ENCODE measurements around the gene NFX1.
"Not testable (repeated sequence)": the region's sequence is repeated elsewhere in the genome, so short reads cannot be mapped to it uniquely, and the experiment has no call there.

NFX1 gene

DNA sequence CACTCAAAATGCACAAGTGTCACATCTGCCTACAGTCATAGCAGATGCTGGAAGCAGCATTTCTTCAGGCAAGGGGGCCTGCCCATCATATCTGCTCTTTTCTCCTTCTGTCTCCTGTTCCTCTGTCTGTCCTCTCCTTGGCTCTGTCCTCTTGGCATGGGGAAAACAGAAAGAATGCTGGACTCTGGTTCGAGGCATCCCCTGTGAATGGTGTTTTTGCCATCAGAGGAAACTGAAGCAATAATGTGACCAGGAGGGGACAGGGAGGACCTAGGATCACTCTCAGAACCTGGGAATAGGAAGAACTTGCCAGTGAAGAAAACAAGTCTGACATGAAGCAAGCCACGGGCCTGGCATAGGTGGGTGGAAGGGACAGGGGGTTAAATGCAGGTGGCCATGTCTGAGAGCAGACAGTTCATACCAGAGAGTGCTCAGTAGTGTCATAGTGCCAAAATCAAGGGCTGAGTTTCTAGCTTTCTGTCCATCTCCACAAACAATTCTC is 76.7 kb downstream of the NFX1 start:
- DNase-seq = no peak

DNA sequence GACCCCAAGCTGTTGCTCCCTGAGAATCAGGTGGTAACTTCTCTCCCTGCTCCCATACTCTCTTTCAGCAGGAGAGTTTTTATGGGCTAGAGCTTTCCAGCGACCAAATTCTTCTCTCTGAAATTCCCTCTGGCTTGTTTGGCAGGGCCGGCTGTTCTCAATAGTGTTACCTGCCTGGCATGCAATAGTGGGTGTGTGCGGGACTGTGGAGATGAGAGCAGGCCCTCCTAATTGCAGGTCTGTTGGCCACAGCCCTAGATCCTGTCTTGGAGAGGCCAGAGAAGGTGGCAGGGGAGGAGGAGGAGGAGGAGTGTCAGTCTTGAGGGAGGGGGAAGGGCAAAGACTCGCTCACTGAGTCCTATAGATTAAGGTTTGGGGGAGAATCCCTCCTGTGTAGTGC is 82.6 kb downstream of the NFX1 start:
- no peak for DNase-seq

DNA sequence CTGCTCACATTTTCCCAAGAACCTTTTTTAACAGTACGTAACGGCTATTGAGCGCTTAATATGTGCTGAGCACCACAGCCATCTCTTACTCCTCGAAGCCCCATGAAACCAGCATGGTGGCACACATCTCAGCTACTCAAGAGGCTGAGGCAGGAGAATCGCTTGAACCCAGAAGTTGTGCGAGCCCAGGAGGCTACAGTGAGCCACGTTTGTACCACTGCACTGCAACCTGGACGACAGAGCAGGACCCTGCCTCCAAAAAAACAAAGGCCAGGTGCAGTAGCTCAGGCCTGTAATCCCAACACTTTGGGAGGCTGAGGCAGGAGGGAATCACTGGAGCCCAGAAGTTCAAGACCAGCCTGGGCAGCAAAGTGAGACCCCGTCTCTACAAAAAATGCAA is 83.9 kb downstream of the NFX1 start:
- DNase-seq = no peak

DNA sequence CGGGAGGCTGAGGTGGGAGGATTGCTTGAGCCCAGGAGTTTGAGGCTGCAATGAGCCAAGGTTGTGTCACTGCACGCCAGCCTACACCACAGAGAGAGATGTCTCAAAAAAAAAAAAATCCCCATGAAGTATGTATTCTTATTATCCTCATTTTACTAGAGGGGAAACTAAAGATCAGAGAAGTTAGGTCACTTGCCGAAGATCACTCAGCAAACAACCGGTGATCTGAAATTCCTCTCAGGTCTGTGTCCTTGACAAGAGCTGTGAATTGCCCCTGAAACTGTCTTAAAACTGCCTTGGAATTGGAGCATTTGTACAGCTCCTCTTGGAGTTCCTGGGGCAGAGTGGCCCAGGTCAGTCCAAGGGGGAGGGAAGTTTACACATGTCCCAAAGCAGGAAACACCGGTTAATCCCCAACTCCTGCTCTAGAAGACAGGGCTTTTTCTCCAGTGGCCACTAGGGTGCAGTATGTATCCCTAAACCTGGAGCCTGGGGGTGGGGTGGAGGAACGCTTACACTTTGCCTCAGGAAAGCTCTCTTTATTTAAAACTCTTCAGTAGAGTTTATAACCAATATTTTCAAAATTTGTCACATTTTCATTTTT is 84.4 kb downstream of the NFX1 start:
- DNase-seq = peak; percentile 23

DNA sequence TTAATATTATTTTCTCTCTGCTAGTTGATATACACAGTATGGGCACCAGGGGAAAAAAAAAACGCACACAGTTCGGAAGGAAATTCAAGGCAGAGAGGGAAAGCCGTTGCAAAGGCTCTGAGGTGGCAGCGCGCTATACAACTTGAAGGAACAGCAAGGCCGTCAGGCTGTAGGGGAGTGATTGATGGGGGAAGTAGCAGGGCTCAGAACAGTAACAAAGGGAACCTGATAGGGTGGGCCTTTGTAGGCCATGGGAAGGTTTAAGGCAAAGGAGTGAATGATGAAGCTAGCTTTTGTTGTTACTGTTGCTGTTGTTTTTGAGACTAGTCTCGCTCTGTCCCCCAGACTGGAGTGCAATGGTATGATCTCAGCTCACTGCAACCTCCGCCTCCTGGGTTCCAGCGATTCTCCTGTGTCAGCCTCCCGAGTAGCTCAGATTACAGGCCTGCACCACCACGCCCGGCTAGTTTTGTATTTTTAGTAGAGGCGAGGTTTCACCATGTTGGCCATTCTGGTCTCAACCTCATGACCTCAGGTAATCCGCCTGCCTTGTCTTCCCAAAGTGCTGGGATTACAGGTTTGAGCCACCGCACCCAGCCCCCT is 85.0 kb downstream of the NFX1 start:
- DNase-seq = no peak

DNA sequence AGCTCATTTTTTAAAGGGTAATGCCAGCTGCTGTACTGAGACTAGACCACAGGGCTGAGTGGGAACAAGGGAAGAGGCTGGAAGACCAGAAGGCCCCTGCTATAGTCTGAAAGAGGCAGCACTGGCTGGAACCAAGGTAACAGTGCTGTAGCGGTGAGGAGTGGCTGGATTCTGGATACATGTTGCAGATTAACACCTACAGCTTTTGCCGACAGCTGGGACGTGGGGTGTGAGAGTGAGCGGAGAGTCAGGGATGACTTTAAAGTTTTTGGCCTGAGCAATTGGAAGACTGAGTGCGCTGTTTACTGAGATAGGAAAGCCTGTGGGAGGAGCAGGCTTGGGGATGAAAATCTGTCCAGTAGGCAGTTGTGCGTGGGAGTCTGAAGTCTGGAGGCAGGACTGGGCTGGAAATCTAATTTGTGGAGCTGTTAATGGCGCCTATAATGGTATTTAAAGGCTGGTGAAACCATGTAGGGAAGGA is 85.6 kb downstream of the NFX1 start:
- DNase-seq = no peak

DNA sequence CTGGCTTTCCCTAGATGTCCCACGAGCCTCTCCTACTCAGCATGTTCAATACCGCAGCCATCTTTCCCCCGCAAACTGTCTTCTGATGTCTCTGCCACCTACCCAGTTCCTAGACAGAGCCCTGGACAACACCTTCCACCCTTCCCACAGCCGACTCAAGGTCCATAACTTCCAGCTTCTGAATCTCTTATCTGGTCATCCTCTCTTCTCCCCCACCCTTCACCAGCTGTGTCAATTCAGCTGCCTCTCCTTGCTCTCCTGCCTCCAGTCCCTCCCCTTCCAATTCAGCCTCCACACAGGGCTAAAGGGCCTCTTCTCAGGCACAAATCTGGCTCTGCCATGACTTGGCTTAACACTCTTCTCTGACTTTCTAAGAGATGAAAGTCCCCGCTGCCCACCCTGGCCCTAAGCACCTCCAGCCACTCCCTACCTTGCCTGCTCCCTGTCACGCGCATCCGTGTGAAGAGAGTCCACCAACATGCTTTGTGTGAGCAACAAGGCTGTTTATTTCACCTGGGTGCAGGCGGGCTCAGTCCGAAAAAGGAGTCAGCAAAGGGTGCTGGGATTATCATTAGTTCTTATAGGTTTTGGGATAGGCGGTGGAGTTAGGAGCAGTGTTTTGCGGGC is 86.9 kb downstream of the NFX1 start:
- no peak for DNase-seq

DNA sequence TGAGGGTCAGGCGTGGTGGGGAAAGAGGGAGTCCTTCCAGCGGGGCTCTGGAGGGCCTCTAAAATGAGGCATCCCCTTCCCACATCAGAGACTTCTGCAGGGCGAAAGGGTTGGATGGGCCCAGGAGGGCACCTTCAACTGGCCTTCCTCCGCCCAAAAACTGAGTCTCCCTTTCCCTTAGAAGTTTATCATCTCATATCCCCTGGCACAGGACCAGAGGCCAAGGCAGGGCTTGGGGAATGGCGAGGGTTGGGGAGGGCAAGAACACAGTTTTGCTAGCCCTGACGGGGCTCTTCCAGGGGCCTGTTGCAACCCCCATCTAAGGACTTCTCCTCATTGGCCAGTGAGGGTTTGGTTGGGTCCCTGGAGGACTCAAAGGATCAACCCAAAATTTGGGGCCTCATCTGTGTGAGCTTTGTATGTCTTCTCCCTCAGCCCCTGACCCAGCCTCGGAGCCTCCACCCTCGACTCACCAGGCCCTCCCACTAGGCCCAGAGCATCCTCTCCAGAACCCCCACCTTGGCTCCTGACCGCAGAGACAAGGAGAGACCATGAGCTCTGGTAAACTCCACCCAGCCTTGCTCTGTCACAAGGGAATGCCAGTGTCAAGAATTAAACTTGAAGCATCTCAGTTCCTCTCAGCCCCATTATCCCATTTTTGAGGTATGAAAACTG is 87.9 kb downstream of the NFX1 start:
- no peak for DNase-seq

DNA sequence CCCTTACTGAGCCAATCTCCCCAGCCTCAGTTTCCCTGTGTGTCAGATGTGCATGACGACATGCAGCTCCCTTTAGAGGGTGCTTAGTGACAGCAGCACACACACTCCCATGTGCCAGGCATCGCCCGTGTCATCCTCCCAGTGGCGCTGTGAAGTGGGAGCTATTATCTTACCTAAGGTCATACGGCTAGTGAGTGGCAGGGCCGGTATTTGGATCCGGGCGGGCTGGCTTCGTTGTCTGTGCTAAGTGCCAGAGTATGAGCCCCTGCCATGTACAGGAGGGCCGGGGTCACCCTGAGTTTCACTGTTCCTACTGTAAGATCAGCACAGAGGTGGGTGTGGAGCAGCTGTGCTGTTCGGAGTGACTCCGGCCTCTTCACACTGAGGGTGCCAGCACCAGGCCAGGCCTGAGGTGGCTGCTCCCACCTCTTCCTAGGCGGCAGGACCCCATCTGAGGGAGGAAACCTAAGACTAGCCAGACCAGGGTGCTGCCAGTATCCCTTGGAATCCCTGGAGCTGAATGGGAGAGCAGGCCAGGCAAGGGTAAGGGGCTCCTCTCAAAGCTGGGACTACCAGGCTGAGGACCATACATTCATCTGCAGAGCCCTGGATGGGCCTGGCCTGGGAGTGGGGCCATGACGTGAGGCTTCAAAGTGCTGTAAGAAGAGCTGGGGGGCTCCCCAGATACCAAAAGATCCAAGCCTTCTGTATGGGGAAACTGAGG is 89.5 kb downstream of the NFX1 start:
- DNase-seq = no peak

DNA sequence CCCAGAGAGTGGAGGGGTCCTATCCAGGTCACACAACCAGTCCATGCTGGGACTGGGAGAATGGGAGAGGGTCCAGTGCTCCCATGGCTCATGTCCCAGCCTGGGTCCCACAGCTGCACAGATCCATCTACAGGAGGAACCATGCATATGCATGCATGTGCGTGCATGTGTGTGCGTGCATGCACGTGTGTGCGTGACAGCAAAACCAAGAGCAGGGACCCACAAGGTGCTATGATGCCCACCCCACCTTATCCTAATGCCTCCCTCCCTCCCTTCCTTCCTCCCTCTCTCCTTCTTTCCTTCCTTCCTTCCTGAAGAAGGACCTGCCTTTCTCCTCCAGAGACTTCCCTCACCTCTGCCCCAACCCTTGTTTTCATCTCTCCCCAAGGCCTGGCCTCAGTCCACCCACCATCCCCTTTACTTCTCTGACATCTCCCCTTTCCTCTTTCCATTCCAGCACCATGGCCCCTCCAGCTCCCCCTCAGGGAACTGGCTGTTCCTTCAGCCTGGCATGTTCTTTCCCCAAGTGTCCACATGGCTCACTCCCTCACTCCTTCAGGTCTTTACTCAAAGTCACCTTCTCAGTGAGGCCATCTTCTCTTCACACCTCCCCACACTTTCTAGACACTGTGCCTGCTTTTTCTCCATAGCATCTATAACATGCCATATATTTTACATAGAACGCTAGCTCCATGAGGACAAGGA is 90.2 kb downstream of the NFX1 start:
- no peak for DNase-seq

DNA sequence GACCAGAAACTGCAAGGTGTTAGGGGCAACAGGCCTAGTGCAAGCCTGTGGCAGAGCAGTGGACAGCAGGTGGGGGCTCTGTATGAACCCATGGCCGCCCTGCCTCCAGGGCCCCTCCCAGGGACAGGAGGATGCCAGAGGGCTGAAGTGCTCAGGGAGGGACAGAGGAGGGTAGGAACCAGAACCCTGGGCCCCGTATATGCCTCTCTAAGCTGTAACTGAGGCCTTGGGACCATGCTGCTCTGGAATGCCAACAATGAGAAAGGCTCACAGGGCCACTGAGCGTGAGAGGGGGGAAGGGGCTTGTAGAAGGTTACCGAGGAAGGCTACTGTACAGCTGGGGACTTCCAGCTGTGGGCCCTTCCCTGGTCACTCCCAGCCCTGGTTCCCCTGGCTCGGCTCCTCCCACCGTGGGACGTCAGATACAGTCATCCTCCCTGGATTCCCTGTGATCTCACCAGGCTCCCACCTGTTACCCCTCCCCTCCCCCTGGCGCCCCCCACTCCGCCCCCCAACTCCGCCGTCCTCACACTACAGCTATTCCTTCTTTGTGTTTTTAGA is 91.0 kb downstream of the NFX1 start:
- no peak for DNase-seq

DNA sequence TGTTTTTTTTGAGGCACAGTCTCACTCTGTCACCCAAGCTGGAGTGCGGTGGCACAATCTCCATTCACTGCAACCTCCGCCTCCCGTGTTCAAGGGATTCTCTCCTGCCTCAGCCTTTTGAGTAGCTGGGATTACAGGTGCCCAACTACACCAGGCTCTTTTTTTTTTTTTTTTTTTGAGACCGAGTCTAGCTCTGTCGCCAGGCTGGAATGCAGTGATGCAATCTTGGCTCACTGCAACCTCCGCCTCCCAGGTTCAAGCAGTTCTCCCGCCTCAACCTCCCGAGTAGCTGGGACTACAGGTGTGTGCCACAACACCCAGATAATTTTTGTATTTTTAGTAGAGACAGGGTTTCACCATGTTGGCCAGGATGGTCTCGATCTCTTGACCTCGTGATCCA is 92.1 kb downstream of the NFX1 start:
- DNase-seq = not testable (repeated sequence)

DNA sequence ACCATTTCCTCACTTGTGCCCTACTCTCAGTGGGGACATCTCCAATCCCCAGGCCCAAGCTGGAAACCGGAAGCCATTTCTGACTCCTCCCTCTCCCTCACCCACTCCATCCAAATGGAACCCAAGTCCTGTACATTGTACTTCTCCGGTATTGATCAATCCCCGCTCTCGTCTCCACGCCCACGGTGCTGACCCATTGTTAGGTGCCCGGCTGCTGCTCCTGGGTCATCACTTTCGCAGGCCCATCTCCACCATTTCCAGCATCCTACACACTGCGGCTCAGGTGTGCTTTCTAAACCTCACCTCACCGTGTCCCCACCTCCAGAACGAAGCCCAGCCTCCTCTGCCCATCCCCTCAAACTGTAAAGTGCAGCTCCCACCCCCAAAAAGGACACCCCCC is 93.1 kb downstream of the NFX1 start:
- DNase-seq = not testable (repeated sequence)

DNA sequence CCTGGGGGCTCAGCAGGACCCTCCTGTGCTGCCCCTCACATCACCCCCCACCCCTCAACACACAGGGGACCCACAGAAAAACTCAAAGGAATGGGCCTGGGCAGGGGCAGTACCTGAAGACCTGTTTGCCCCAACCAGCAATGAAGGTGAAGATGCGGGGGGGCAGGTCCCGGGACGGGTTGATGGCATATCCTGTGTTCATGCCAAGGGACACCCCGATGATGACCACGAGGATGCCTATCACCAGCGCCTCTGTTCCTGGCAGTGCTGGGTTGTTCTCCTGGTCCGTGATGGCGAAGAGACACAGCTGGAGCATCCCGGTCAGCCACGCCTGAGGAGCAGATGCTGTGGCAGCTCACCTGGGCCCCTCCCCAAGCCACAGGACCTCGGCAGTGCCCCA is 95.2 kb downstream of the NFX1 start:
- DNase-seq = not testable (repeated sequence)

DNA sequence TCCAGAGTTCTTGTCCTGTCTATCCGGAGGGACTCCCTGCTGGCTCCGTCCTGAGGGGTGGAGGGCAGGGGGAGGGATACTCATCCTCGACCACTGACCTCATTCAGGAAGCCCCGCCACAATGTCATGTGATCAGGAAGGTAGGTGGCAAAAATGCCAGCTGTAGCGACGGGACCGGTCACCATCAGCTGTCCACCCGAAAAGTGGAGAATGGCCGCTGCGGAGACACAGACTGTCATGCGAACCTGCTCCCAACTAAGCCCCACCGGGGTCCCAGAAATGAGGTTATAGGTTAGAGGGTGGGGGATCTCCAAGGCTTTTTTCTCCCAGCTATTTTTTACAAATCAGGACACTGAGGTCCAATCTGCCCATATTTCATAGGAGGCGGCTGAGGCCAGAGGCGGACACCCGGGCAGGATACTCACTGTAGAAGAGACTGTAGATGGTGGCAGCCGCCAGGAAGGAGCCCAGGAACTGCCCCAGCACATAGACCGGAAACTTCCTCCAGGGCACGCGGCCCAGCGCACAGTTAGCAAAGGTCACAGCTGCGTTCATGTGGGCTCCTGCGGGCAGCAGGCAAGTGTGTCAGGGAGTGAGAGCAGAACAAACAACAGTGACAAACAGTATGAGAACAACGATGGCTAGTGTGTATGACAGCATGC is 95.8 kb downstream of the NFX1 start:
- not testable (repeated sequence) for DNase-seq

DNA sequence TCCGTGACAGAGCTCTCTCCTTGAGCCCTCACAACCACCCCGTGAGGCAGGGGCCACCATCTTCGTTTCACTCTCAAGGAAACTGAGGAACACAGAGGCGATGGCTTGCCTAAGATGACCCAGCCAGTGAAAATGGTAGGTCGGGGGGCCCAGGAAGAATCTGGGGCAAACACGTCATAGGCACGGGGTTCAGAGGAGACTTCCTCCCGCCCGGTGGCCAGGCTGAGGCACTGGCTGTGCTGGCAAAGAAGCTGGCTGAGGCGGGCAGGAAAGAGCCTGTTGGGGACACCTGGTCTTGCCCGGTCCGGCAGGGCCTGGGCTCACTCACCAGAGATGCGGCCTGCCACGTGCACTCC is 96.3 kb downstream of the NFX1 start:
- DNase-seq = not testable (repeated sequence)

DNA sequence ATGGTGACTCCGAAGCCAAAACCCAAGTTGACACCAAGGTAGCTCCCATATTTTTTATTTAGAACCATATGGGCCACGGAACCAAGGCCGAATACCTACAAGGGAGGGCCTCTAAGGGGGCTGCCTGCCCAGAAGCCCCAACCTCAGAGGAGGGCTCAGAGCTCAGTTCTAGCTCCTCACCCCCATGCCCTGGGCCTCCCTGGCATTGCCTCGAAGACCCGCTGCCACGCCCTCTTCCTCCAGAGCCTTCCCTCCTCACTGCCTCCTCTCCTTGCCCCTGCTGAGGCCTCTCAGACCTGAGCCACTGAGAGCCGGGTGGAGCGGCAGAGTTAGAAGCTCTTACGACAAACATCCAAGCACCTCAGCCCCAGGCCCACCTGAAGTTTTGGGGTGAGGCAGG is 96.7 kb downstream of the NFX1 start:
- DNase-seq = not testable (repeated sequence)

DNA sequence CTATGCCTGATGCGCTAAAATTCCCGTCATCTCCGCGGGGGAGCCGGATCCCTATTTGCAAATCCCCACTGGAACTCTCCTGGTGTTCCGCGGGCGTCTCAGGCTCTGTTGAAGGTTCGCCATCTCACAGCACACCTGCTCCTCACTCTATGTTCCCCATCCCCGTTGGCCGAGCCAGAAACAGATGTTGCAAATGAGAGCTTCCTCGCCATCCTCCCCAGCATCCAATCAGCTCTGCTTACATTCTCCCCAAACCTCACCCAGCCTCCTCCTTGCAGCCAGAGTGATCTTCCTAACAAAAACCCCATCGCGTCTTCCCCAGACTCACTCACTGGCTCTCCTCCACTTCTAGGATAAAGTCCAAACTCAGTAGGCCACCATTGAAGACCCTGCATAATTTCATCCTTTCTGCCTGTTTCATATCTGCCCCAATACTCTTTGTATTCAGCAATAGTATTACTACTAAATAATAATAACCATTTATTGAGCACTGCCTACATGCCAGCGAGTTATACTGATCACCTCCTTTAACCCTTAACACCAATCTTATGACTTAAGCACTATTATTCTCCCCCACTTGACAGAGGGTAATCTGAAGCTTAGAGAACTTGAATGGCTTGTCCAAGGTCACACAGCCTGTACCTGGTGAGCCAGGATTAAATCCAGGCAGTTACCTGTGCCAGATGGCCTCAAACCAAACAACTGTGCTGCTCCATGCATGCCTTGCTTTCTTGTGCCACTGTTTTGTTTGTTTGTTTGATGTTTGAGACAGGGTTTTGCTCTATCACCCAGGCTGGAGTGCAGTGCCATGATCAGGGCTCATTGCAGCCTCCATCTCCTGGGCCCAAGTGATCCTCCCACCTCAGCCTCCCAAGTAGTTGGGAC is 98.0 kb downstream of the NFX1 start:
- DNase-seq = no peak

DNA sequence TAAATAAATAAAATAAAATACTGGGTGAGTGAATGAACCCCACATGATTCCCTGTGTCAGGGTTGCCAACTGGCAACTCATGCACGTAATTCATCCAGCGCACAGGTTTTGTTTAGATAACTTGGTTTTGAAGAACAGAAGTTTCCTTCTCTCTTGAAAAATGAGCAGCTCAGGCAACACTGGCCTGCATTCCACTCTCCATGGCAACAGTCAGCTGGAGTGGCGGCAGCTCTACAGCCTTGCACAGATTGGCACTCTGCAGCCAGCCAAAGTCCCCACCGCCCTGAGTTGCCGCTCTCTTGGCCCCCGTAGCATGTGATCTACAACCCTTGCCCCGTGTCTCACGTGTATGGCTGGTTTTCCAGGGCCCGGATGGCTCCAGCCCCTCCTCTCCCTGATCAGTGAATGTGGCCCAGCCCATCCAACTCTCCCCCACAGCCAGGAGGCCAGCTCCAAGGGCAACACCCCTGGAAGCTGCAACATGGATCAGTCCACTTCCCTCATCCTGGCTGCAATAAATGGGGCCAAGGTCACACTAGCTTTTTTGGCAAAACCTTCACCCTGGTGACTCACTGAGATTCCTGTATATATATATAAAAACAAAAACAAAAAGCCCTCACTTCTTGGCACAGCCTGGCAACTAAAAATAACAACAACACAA is 100.9 kb downstream of the NFX1 start:
- not testable (repeated sequence) for DNase-seq

DNA sequence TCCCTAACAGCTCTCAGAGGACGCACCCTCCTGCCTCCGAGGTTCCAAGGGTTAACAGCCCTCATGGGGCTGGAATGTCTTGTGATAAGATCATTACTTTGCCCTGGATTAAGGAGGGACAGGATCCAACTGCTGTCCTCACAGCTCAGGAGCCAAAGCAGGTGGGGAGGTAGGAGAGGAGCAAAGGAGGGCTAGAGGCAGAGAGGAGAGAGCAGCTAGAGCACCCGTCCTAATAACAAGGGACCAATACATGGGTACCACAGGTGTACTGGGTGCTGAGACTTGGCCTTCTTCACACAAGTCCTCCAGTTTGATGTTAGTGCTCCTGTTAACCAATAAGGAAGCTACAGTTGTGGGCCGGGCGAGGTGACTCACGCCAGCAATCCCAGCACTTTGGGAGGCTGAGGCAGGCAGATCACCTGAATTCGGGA is 102.3 kb downstream of the NFX1 start:
- DNase-seq = not testable (repeated sequence)

Measured in NCI-H1048 (cell line).